ELF-1 (cell line): ENCODE data around the gene CENPP.
A peak's percentile ranks its signal among the peaks of the same experiment; 100 is the strongest.

Experiments used
- DNase-seq: peaks from one replicate; pipeline ENCODE4 v3.0.0-alpha.2; 2016; ENCODE audit warnings: low read depth, low spot score

CENPP gene

GRCh38 chr9:92325269-92325990 is at the start of gene CENPP, which contains the start of gene NOL8:
TSS of gene CENPP (plus strand) at chr9:92325953.
TSS of gene NOL8 (minus strand) at chr9:92325350. CDS start at chr9:92324161, 1,189 bp downstream.
- peak; percentile 95 for DNase-seq

GRCh38 chr9:92276331-92277032 is 49.3 kb upstream of the CENPP start:
- DNase-seq = no peak

GRCh38 chr9:92278110-92278509 is 47.6 kb upstream of the CENPP start:
- DNase-seq = no peak

GRCh38 chr9:92279302-92279701 is 46.5 kb upstream of the CENPP start:
- no peak for DNase-seq

GRCh38 chr9:92289708-92290390 is 35.9 kb upstream of the CENPP start:
- DNase-seq = no peak

- no peak for DNase-seq
These were observed 34.8 kb upstream of the CENPP start for GRCh38 chr9:92290785-92291429.

GRCh38 chr9:92291577-92291976 is 34.2 kb upstream of the CENPP start:
- DNase-seq = no peak

GRCh38 chr9:92292338-92293074 is 33.2 kb upstream of the CENPP start:
- peak; percentile 24 for DNase-seq

- no peak for DNase-seq
These were observed 32.7 kb upstream of the CENPP start for GRCh38 chr9:92293075-92293354.

- peak; percentile 100 for DNase-seq
These were observed 32.1 kb upstream of the CENPP start, which contains the start of gene IARS1 for GRCh38 chr9:92293452-92294296. TSS of gene IARS1 (minus strand) at chr9:92293697. CDS start at chr9:92289419, 4,278 bp downstream.

GRCh38 chr9:92294297-92294676 is 31.5 kb upstream of the CENPP start:
- DNase-seq = peak; percentile 47

GRCh38 chr9:92295240-92295790 is 30.4 kb upstream of the CENPP start:
- peak; percentile 14 for DNase-seq

- DNase-seq = peak; percentile 54
These were observed 29.9 kb upstream of the CENPP start for GRCh38 chr9:92295827-92296258.

- no peak for DNase-seq
These were observed 28.1 kb upstream of the CENPP start for GRCh38 chr9:92297611-92298010.

GRCh38 chr9:92298036-92298435 is 27.7 kb upstream of the CENPP start:
- DNase-seq = no peak

GRCh38 chr9:92299116-92299515 is 26.6 kb upstream of the CENPP start:
- DNase-seq = no peak

GRCh38 chr9:92300936-92301335 is 24.8 kb upstream of the CENPP start:
- no peak for DNase-seq

- no peak for DNase-seq
These were observed 16.9 kb upstream of the CENPP start for GRCh38 chr9:92308893-92309292.

- no peak for DNase-seq
These were observed 15.2 kb upstream of the CENPP start for GRCh38 chr9:92310562-92310961.
